ENCODE measurements around the gene TTLL7.

DNA sequence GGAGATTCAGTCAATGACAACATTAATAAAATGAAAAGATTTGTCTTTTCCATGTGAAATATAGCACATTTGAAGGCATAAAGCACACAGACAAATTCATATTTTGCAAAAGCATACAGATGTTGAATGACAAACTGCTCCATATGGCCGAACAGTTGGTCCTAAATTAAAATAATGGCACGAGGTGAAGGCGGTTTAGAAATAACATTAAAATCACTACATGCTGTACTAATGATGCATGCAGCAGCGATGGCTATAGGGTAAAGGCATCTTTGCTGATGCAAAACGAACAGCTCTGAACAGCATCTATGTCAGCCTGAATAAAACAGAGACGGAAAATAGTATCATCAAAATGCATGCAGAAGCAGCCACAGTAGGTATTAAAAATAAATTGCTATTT, 102.6 kb downstream of the TTLL7 start:
- TF ChIP-seq, protein P1, sequence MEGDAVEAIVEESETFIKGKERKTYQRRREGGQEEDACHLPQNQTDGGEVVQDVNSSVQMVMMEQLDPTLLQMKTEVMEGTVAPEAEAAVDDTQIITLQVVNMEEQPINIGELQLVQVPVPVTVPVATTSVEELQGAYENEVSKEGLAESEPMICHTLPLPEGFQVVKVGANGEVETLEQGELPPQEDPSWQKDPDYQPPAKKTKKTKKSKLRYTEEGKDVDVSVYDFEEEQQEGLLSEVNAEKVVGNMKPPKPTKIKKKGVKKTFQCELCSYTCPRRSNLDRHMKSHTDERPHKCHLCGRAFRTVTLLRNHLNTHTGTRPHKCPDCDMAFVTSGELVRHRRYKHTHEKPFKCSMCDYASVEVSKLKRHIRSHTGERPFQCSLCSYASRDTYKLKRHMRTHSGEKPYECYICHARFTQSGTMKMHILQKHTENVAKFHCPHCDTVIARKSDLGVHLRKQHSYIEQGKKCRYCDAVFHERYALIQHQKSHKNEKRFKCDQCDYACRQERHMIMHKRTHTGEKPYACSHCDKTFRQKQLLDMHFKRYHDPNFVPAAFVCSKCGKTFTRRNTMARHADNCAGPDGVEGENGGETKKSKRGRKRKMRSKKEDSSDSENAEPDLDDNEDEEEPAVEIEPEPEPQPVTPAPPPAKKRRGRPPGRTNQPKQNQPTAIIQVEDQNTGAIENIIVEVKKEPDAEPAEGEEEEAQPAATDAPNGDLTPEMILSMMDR (IDR thresholded peaks at IDR 0.05; ENCODE audit: insufficient read depth, low read length, poor library complexity, severe bottlenecking) = no peak
- no peak for TF ChIP-seq EZH2phosphoT487 (conservative IDR thresholded peaks at IDR 0.05; ENCODE audit: low read length)
